WI38 (cell line): ENCODE measurements around the gene SRC.
"Not testable (repeated sequence)": the region's sequence is repeated elsewhere in the genome, so short reads cannot be mapped to it uniquely, and the experiment has no call there.

Experiments used
- H3K4me3 ChIP-seq: 2 replicates; pipeline ENCODE4 v1.5.1; 2011; ENCODE audit warnings: low read depth, mild to moderate bottlenecking, control low read depth, low read length
- TF ChIP-seq, protein P1 (sequence below): IDR thresholded peaks from 2 replicates; pipeline ENCODE4 v1.5.1; 2012; ENCODE audit warnings: low read depth, mild to moderate bottlenecking, control low read depth, low read length

The SRC gene

DNA sequence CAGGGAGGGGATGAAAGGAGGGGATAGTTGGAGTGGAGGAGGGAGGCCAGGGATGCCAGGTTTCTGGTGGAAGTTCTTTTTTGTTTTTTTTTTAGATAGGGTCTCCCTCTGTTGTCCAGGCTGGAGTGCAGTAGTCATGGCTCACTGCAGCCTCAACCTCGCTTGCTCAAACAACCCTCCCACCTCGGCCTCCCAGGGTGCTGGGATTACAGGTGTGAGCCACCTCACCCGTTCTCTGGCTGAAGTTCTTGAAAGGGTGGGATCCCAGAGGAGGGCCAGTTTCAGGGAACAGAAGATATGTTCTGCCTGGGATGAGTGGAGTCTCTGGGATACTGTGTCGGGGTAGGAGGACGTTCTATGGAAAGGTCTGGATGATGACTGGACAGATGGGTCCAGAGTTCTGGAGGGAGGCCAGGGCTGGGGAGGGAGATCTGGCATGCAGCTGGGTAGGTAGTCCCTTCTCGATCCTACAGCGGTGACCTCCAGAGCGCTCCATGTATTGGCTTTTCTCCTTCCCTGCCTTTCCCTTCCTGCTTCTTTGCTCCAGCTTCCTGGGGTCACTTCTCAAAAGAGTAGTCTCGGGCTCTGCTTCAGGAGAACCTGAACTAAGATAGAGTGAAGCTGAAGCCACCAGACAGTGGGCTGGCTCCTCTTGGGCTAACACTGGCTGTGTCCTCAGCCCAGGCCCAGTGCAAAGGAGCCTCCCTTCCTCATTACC lies 12.7 kb upstream of the SRC start:
- TF ChIP-seq, protein P1, sequence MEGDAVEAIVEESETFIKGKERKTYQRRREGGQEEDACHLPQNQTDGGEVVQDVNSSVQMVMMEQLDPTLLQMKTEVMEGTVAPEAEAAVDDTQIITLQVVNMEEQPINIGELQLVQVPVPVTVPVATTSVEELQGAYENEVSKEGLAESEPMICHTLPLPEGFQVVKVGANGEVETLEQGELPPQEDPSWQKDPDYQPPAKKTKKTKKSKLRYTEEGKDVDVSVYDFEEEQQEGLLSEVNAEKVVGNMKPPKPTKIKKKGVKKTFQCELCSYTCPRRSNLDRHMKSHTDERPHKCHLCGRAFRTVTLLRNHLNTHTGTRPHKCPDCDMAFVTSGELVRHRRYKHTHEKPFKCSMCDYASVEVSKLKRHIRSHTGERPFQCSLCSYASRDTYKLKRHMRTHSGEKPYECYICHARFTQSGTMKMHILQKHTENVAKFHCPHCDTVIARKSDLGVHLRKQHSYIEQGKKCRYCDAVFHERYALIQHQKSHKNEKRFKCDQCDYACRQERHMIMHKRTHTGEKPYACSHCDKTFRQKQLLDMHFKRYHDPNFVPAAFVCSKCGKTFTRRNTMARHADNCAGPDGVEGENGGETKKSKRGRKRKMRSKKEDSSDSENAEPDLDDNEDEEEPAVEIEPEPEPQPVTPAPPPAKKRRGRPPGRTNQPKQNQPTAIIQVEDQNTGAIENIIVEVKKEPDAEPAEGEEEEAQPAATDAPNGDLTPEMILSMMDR = no peak
- no peak overlapping the region for H3K4me3 ChIP-seq

DNA sequence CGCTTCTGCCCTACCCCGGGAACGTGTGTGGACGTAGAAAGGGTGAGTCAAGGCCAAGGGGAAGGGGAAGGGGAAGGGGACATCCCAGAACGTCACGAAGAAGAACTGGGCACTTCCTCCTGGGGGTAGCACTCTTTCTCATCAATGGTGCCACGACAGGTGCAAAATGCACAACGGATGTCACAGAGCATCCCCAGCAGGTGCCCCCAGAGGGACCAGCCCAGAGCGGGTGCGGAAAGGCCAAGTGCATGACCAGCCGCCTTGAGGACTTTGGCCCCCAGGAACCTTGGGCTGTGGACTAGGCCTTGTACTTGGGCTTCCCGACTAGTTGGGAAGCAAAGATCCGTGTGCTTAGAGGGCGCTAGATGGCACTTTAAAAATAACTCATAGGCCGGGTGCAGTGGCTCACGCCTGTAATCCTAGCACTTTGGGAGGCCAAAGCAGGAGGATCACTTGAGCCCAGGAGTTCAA lies 12.1 kb upstream of the SRC start:
- no peak overlapping the region for H3K4me3 ChIP-seq
- TF ChIP-seq, protein P1 = no peak

DNA sequence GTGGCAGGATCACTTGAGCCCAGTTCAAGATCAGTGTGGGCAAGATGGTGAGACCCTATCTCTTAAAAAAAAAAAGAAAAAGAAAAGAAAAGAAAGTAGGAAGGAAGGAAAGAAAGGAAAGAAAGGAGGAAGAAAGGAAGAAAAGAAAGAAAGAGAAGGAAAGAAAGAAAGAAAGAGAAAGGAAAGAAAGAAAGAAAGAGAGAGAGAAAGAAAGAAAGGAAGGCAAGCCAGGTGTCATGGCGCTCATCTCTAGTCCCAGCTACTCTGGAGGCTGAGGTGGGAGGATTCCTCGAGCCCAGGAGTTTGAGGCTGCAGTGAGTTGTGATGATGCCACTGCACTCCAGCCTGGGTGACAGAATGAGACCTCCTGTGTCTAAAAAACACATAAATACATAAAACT lies 11.5 kb upstream of the SRC start:
- no peak overlapping the region for H3K4me3 ChIP-seq
- TF ChIP-seq, protein P1 = no peak

DNA sequence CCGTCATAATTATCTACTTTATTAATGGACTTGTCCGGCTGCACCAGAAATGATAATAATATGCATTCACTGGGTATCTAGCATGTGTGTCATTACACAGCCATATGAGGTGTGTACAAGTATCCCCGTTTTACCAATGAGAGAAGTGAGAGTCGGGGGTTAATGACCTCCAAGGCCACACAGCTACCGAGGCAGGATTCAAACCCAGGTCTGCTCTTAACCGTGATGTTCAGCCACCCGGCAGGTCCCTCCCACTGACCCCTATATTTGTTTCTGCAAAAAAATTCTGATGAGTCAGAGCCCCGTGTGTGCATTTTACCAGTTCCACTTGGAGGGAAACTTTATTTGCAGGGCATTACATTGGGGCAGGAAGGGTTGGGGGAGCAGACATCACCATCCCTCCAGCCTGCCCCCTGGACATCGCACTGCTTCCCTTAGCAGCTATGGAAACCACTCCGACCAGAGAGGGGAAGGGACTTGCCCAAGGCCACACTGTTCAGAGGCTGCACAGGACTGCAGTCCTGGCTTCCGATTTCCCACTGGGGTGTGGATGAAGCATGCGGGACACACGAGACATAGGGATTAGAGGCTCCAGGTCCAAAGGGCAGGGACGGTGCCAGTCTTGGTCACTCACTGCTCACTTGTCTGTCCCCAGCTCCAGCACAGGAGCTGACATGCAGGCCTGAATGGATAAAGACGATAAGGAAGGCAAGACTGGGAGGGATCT lies 10.1 kb upstream of the SRC start:
- TF ChIP-seq, protein P1 = no peak
- no peak overlapping the region for H3K4me3 ChIP-seq

DNA sequence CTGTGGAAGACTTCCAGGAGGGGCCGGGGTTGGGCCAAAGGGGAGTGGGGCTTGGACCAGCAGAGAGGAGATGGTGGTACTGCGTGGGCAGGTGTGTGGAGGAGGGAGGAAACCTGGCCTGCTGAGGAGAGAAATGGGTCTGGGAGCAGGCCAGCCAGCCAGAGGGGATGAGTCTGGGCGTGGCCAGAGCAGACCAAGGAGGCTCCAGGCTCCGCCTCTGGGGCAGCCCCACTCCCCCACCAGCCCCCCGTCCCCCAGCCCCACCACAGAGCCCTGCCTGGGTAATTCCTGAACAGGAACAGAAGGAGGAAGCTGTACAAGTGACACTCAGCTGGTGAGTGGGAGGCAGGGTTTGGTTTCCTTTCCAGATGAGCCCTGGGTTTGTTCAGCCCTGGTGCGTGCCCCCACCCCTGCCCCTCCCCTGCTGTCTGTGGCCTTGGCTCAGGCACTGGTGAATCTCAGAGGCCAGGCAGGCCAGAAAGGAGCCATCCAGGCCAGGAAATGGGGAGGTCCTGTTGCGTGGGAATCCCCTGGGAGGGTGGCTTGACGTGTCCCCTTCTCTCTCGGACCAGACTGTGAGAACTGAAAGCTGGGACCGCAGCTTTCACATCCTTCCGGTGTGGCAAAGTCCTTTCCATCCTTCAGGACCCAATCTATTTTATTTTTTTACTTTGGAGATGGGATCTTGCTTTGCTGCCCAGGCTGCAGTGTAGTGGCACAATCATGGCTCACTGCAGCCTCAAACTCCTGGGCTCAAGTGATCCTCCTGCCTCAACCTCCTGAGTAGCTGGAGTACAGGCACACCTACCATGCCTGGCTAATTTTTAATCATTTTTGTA lies 9.4 kb upstream of the SRC start:
- H3K4me3 ChIP-seq = no peak overlapping the region
- TF ChIP-seq, protein P1 = no peak

DNA sequence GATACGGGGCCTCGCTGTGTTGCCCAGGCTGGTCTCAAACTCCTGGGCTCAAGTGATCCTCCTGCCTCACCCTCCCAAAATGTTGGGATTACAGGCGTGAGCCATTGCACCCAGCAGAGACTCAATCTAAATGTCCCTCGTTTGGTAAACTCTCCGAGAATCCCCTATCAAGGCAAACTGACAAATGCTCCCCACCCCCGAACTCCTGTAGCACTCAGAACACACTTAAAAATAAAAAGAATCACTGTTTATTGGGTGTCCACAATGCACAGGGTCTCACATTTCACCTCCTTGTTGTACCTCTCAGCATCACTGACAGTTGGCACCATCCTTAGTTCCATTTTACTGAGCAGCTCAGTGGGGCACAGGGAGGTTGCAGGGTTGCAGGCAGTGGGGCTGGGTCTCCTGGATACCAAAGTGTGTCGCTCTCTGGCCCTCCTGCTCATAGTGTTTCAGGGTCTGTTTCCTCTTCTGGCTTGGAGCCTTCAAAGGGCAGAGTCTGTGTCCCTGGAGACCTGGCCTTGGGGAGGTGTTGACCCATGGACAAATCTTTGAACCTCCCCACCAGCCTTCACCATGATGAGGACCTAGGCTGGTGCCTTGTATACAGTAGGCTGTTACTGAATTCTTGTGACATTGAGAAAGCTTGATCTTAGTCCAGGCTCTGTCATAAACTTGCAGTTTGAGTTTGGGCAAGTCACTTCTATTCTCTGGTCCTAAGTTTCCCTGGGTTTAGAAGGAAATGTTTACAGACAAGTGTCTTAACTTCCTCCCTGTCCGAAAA lies 8.5 kb upstream of the SRC start:
- H3K4me3 ChIP-seq = no peak overlapping the region
- TF ChIP-seq, protein P1 = no peak

DNA sequence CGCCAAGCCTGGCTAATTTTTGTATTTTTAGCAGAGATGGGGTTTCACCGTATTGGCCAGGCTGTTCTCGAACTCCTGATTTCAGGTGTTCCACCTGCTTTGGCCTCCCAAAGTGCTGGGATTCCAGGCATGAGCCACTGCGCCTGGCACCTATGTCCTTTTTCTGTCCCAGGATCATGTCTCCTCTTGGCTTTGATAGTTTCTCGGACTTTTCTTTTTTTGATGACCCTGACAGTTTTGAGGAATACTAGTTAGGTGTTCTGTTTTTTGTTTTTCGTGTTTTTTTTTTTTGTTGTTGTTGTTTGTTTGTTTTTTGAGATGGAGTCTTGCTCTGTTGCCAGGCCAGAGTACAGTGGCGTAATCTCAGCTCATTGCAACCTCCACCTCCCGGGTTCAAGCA lies 7.6 kb upstream of the SRC start:
- H3K4me3 ChIP-seq = not testable (repeated sequence)
